Prostate gland (tissue), 2 donors: Measurements from ENCODE around the gene SUSD3. TPM values are rescaled to one million over a fixed set of nuclear protein-coding genes. Genes with fewer than 3 reads are reported as not detected.

ENCODE experiments used
- DNase-seq: peaks from one replicate; pipeline ENCODE4 v3.0.0-alpha.2; 2019; ENCODE audit warnings: low spot score
- H3K27ac ChIP-seq, 2 donors: fragments of 200-600 bp; sonication (generic); 2 replicates each; pipeline ENCODE4 v1.5.1; 2017 to 2019
- H3K27me3 ChIP-seq: fragments of 200-600 bp; sonication (generic); replicated peaks from 2 replicates; pipeline ENCODE4 v1.5.1; 2019; ENCODE audit not compliant: insufficient read depth
- H3K36me3 ChIP-seq, 2 donors: fragments of 200-600 bp; sonication (generic); 1 replicate in 1 of 2; 2 replicates in 1 of 2; pipeline versions ENCODE4 v1.5.1 to v1.8.1; 2017 to 2019
- H3K4me1 ChIP-seq: fragments of 200-600 bp; sonication (generic); replicated peaks from 2 replicates; pipeline ENCODE4 v1.5.1; 2019
- H3K4me3 ChIP-seq, 2 donors: fragments of 200-600 bp; sonication (generic); 2 replicates each; pipeline ENCODE4 v1.5.1; 2017 to 2019
- H3K9me3 ChIP-seq: fragments of 200-600 bp; sonication (generic); 2 replicates; pipeline ENCODE4 v1.5.1; 2017
- CTCF ChIP-seq, 4 experiments: fragments of 200-600 bp in 2 of 4; fragments of 450-650 bp in 2 of 4; sonication (generic) in 2 of 4; IDR thresholded peaks; 1 replicate in 3 of 4; 2 replicates in 1 of 4; pipeline ENCODE4 v1.5.1; 2016 to 2019; ENCODE audit warnings: antibody characterized with exemption in 4 of 4, mild to moderate bottlenecking in 2 of 4, moderate library complexity in 2 of 4
- POLR2A ChIP-seq: fragments of 450-650 bp; IDR thresholded peaks from one replicate; pipeline ENCODE4 v1.6.1; 2016; ENCODE audit warnings: antibody characterized with exemption, mild to moderate bottlenecking
- POLR2AphosphoS5 ChIP-seq: sonication (generic); formaldehyde crosslinking; IDR thresholded peaks from one replicate; pipeline ENCODE4 v1.6.1; 2017; ENCODE audit warnings: antibody characterized with exemption
- WGBS: methylation state at CpG from one replicate; pipeline ENCODE4 v1.1.5; 2018; 5-methylcytosine and 5-hydroxymethylcytosine counted together
- intact Hi-C: fragments of 100-400 bp; cut with DNase I; formaldehyde crosslinking; loops from one replicate; pipeline ENCODE4 v1.14.2; 2022
- total RNA-seq, 2 donors: library from RNA; depleted of rRNA; stranded (reverse); fragments of >200 nt; gene quantifications; one replicate each; pipeline ENCODE4 v1.1.0, GENCODE V29; 2016

The SUSD3 gene
- total RNA-seq, 2 donors from 2014 or later = 2.2 to 471 TPM

DNA sequence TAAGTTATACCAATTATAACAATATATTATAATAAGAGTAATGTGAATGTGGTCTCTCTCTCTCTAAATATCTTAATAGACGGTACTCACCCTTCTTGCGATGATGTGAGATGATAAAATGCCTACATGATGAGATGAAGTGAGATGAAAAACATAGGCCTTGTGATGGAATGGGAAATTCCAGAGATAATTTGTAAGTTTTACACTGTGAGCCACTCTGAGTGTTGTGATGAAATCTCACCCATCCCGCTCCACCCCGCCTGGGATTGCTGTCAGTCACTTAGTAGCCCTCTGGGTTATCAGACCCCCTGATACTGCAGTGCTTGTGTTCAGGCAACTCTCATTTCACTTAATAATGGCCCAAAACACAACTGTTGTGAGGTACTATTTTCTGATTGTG, 10.5 kb downstream of the SUSD3 start:
- Histone ChIP-seq H3K27me3 (no peaks in the 10 kb centered on the region), H3K36me3 (no peaks in the 10 kb centered on the region), H3K4me3 (no peak overlapping the region), H3K9me3 (no peaks in the 10 kb centered on the region), H3K27ac (no peak overlapping the region), H3K4me1 (no peaks in the 10 kb centered on the region)
- intact Hi-C loops = no loop called here
- DNase-seq = no peak
- WGBS = 94% methylated on average over 4 of the region's 4 CpGs
- TF ChIP-seq POLR2A (no peak), CTCF (IDR thresholded peaks at IDR 0.05) (no peak), POLR2AphosphoS5 (no peak)

DNA sequence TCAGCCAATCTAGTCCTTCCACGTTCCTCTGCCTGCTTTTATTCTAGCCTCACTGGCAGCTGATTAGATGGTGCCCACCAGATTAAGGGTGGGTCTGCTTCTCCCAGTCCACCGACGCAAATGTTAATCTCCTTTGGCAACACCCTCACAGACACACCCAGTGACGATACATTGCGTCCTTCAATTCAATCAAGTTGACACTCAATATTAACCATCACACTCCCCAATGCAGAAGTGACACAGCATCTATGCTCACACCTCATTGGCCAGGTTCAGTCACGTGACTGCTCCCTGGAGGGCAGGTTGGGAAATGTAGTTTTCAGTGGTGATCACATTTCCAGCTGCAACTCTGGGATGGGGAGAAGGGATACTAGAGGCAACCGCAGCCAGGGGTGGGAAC, 13.0 kb downstream of the SUSD3 start:
- intact Hi-C loops = no loop called here
- Histone ChIP-seq H3K27ac (no peak overlapping the region), H3K4me3 (no peak overlapping the region), H3K27me3 (no peaks in the 10 kb centered on the region), H3K4me1 (no peaks in the 10 kb centered on the region), H3K36me3 (no peaks in the 10 kb centered on the region), H3K9me3 (no peaks in the 10 kb centered on the region)
- WGBS = 85% methylated on average over 7 of the region's 7 CpGs
- DNase-seq = no peak
- no peak for TF ChIP-seq POLR2A
- TF ChIP-seq POLR2AphosphoS5 = no peak
- no peak for TF ChIP-seq CTCF (IDR thresholded peaks at IDR 0.05)

- H3K27ac ChIP-seq = no peak overlapping the region
- 17% methylated on average over 5 of the region's 5 CpGs for whole genome bisulfite sequencing
Measured at GRCh38 chr9:93072383-93072795, 13.9 kb downstream of the SUSD3 start.

DNA sequence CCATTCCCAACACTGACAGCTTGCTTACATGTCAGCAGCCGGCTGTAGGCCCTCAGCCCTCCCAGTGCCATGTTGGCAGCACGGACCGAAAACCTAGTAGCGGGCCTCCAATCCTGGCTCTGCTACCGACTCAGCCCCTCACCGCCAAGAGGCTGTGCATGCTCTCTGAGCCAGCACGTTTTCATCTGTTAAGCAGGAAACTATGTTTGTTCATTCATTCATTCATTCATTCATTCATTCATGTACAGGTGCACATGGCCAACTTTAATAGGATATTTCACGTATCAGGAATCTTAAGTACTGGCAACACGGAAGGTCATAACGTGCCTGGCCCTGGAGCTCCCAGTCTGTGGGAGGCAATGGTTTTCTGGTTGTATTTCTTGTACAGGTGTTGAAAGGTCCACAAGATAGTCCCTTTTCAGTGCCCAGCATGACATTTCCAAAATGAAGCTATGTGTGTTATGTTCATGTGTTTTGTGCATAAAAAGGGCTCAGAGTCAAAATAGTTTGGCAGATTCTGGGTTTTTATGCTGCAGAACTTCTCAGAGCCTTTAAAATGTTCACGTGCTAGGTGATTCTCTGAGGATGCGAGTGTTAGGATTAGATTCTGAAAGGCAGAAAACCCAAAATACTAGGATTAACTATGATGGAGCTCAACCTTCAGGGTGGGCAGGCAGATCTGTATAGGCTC, 17.7 kb downstream of the SUSD3 start:
- Histone ChIP-seq H3K27me3 (no peaks in the 10 kb centered on the region), H3K4me1 (no peaks in the 10 kb centered on the region), H3K27ac (no peak overlapping the region), H3K4me3 (no peak overlapping the region), H3K36me3 (no peaks in the 10 kb centered on the region), H3K9me3 (no peaks in the 10 kb centered on the region)
- DNase-seq = no peak
- 95% methylated on average over 12 of the region's 12 CpGs for WGBS
- TF ChIP-seq POLR2AphosphoS5 (no peak), POLR2A (no peak), CTCF (IDR thresholded peaks at IDR 0.05) (no peak)
- intact Hi-C loops = no loop called here

More at GRCh38 chr9:93072383-93072795, 13.9 kb downstream of the SUSD3 start:
- H3K9me3 ChIP-seq = no peaks in the 10 kb centered on the region
- no peaks in the 10 kb centered on the region for H3K36me3 ChIP-seq
- DNase-seq = peak; percentile 20
- H3K4me1 ChIP-seq = no peaks in the 10 kb centered on the region
- intact Hi-C loops = no loop called here
- H3K27me3 ChIP-seq = no peaks in the 10 kb centered on the region
- H3K4me3 ChIP-seq = no peak overlapping the region
- TF ChIP-seq POLR2A (no peak), CTCF (IDR thresholded peaks at IDR 0.05) (no peak), POLR2AphosphoS5 (peak; percentile 31)

- no peaks in the 10 kb centered on the region for H3K4me1 ChIP-seq
- 94% methylated on average over 2 of the region's 2 CpGs for WGBS
- H3K27ac ChIP-seq = no peak overlapping the region
- intact Hi-C loops = no loop called here
- no peaks in the 10 kb centered on the region for H3K36me3 ChIP-seq
- no peaks in the 10 kb centered on the region for H3K27me3 ChIP-seq
- TF ChIP-seq POLR2AphosphoS5 (no peak), POLR2A (no peak), CTCF (IDR thresholded peaks at IDR 0.05) (no peak)
- H3K4me3 ChIP-seq = no peak overlapping the region
- H3K9me3 ChIP-seq = no peaks in the 10 kb centered on the region
- DNase-seq = no peak
Measured at GRCh38 chr9:93076792-93077128, 18.3 kb downstream of the SUSD3 start.
